ENCODE results near the gene NR3C1. TPM values are rescaled to one million over a fixed set of nuclear protein-coding genes. Genes with fewer than 3 reads are reported as not detected.

The NR3C1 gene
- total and polyA plus RNA-seq, 2 of the 13 experiments (the other 11 are each of a cell fraction or from before 2014, with no cell fraction given), result 10.0 to 24.3 TPM

DNA sequence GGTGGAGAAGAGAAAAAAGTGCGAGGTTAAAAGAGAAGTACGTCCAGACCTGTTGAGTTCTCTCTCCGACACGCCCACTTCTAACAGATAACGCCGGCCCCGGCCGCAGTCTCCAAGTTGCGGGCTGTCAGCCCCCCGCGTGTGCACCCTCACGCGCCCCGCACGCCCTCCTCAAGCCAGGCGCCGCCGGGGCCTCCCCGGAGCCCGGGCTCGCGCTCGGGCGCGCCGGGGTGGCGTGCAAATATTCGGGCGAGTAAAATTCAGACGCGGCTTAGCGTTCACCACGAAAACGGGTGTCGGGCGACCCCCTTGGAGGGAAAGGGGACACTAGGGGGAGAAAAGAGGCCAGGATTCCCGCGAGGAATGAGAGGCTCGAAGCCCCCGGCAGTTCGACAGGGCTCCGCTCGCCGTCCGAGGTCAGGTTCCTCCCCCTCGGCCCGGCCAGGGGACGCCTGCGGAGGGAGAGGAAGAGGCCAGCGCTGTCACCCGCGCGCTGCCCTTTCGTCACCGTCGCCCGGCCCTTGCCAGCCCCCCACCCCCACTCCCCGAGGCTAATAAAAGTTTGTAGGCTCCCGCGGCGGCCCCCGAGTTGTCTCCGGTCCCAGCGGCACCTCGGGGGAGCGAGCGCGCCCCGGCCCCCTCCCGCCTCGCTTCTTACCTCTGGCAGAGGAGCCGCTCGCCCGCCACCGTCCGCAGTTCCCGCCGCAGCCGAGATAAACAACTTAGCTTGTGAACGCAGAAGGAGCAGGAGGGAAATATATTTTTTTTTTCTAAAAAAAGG, 743 bp downstream of the NR3C1 start (continued):
- TF ChIP-seq POLR2AphosphoS2 (IDR thresholded peaks at IDR 0.05; ENCODE audit: low read depth, low read length), result no peak
- TF ChIP-seq, protein P1, sequence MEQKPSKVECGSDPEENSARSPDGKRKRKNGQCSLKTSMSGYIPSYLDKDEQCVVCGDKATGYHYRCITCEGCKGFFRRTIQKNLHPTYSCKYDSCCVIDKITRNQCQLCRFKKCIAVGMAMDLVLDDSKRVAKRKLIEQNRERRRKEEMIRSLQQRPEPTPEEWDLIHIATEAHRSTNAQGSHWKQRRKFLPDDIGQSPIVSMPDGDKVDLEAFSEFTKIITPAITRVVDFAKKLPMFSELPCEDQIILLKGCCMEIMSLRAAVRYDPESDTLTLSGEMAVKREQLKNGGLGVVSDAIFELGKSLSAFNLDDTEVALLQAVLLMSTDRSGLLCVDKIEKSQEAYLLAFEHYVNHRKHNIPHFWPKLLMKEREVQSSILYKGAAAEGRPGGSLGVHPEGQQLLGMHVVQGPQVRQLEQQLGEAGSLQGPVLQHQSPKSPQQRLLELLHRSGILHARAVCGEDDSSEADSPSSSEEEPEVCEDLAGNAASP (CRISPR knock-in tag; IDR thresholded peaks at IDR 0.05; ENCODE audit: borderline replicate concordance), result no peak
- TF ChIP-seq, protein P2, sequence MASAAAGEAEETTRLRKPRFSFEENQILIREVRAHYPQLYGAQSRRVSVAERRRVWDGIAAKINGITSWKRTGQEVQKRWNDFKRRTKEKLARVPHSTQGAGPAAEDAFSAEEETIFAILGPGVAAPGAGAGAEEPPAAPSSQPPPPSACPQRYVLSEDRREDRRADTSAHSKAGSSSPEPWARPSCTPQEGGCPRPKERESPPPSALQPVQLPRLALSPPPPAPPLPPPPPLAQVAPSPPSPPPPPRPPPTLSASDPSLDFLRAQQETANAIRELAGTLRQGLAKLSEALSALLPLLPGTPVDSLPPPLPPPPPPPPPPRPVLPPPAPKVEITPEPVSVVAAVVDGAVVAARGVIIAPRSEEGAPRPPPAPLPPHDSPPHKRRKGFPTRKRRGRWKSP (CRISPR knock-in tag; IDR thresholded peaks at IDR 0.05), result 0 out of 2 replicates have a peak, but pooled peaks have one; percentile 24
- TF ChIP-seq, protein P3, sequence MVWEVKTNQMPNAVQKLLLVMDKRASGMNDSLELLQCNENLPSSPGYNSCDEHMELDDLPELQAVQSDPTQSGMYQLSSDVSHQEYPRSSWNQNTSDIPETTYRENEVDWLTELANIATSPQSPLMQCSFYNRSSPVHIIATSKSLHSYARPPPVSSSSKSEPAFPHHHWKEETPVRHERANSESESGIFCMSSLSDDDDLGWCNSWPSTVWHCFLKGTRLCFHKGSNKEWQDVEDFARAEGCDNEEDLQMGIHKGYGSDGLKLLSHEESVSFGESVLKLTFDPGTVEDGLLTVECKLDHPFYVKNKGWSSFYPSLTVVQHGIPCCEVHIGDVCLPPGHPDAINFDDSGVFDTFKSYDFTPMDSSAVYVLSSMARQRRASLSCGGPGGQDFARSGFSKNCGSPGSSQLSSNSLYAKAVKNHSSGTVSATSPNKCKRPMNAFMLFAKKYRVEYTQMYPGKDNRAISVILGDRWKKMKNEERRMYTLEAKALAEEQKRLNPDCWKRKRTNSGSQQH (CRISPR knock-in tag; IDR thresholded peaks at IDR 0.05; ENCODE audit: low read depth), result peak; percentile 54; the same call in 1 of the 2 replicates
- no peak for TF ChIP-seq NR3C1 (CRISPR knock-in tag; IDR thresholded peaks at IDR 0.05)
- TF ChIP-seq ZSCAN31 (CRISPR knock-in tag; IDR thresholded peaks at IDR 0.05; ENCODE audit: low read depth), result 0 out of 2 replicates have a peak, but pooled peaks have one; percentile 11
- no peak for TF ChIP-seq SRY (CRISPR knock-in tag; IDR thresholded peaks at IDR 0.05)
- TF ChIP-seq NFKB2 (CRISPR knock-in tag; IDR thresholded peaks at IDR 0.05; ENCODE audit: borderline replicate concordance), result 0 out of 2 replicates have a peak, but pooled peaks have one; percentile 20
- TF ChIP-seq ZNF550 (CRISPR knock-in tag; IDR thresholded peaks at IDR 0.05; ENCODE audit: borderline replicate concordance), result no peak
- TF ChIP-seq RAD51 (IDR thresholded peaks at IDR 0.05; ENCODE audit: borderline replicate concordance), result no peak
- TF ChIP-seq ATAD3A (CRISPR knock-in tag; IDR thresholded peaks at IDR 0.05), result no peak
- no peak for TF ChIP-seq ZNF816 (CRISPR knock-in tag; IDR thresholded peaks at IDR 0.05; ENCODE audit: borderline replicate concordance)
- peak; percentile 28; the same call in 1 of the 2 replicates for TF ChIP-seq SIN3A (IDR thresholded peaks at IDR 0.05; ENCODE audit: borderline replicate concordance, low read depth, low read length)
- TF ChIP-seq, protein P4, sequence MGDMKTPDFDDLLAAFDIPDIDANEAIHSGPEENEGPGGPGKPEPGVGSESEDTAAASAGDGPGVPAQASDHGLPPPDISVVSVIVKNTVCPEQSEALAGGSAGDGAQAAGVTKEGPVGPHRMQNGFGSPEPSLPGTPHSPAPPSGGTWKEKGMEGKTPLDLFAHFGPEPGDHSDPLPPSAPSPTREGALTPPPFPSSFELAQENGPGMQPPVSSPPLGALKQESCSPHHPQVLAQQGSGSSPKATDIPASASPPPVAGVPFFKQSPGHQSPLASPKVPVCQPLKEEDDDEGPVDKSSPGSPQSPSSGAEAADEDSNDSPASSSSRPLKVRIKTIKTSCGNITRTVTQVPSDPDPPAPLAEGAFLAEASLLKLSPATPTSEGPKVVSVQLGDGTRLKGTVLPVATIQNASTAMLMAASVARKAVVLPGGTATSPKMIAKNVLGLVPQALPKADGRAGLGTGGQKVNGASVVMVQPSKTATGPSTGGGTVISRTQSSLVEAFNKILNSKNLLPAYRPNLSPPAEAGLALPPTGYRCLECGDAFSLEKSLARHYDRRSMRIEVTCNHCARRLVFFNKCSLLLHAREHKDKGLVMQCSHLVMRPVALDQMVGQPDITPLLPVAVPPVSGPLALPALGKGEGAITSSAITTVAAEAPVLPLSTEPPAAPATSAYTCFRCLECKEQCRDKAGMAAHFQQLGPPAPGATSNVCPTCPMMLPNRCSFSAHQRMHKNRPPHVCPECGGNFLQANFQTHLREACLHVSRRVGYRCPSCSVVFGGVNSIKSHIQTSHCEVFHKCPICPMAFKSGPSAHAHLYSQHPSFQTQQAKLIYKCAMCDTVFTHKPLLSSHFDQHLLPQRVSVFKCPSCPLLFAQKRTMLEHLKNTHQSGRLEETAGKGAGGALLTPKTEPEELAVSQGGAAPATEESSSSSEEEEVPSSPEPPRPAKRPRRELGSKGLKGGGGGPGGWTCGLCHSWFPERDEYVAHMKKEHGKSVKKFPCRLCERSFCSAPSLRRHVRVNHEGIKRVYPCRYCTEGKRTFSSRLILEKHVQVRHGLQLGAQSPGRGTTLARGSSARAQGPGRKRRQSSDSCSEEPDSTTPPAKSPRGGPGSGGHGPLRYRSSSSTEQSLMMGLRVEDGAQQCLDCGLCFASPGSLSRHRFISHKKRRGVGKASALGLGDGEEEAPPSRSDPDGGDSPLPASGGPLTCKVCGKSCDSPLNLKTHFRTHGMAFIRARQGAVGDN (CRISPR knock-in tag; IDR thresholded peaks at IDR 0.05), result peak; percentile 31
- no peak for TF ChIP-seq ZNF30 (CRISPR knock-in tag; IDR thresholded peaks at IDR 0.05)

Data from HepG2 (cell line).